GM21825 (cell line): ENCODE data around the gene TENT5C.
"Not testable (repeated sequence)": the region's sequence is repeated elsewhere in the genome, so short reads cannot be mapped to it uniquely, and the experiment has no call there.

Experiments used
- ATAC-seq: cut with Tn5 transposase; IDR thresholded peaks from one replicate; pipeline ENCODE4 v1.9.1; 2021; ENCODE audit warnings: mild to moderate bottlenecking, moderate library complexity; ENCODE audit not compliant: unreplicated experiment

The TENT5C gene

GRCh38 chr1:117605774-117606648, at the start of gene TENT5C:
Gene TENT5C, plus strand, starts transcription at chr1:117606048. Its CDS starts 16,821 bp downstream, at chr1:117622869.
- peak; percentile 88 for ATAC-seq

- no peak for ATAC-seq
Measured at GRCh38 chr1:117556341-117556740, 49.5 kb upstream of the TENT5C start.

- ATAC-seq = no peak
Measured at GRCh38 chr1:117556976-117557375, 48.9 kb upstream of the TENT5C start.

- ATAC-seq = not testable (repeated sequence)
Measured at GRCh38 chr1:117558451-117558850, 47.4 kb upstream of the TENT5C start.

DNA sequence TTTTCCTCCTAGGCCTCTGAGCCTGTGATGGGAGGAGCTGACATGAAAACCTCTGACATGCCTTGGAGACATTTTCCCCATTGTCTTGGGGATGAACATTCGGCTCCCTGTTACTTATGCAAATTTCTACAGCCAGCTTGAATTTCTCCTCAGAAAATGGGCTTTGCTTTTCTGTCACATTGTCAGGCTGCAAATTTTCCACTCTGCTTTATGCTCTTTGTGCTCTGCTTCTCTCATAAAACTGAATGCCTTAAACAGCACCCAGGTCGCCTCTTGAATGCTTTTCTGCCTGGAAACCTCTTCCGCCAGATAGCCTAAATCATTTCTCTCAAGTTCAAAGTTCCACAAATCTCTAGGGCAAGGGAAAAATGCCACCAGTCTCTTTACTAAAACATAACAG, 46.7 kb upstream of the TENT5C start:
- no peak for ATAC-seq

DNA sequence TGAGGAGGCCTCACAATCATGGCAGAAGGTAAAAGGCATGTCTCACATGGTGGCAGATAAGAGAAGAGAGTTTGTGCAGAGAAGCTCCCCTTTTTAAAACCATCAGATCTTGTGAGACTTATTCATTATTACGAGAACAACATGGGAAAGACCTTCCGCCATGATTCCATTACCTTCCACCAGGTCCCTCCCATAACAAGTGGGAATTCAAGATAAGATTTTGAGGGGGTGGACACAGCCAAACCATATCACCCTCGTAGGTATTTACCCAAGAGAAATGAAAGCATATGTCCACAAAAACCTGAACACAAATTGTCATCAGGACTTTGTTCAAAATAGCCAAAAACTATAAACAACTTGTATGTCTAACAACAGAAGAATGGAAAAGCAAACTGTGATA, 45.9 kb upstream of the TENT5C start:
- ATAC-seq = no peak

GRCh38 chr1:117561071-117561470, 44.8 kb upstream of the TENT5C start:
- no peak for ATAC-seq

DNA sequence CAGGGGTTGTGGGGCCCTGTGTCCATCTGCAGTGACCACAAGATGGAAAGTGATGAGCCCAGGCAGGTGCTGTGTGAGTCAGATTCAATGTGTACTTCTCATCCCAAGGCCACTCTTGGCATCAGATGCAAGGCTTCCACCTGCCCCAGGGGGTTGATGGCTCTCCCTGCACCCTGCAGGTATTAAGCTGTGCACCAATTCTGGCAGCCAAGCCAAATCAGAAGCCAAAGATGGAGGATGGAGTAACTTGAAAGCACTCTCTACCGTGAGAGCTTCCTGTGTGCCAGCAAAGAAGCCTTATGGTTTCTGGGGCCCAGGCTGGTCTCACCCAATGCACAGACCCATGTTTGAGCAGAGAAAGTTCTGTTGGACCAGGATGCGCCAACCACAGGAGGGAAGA, 44.3 kb upstream of the TENT5C start:
- ATAC-seq = no peak

DNA sequence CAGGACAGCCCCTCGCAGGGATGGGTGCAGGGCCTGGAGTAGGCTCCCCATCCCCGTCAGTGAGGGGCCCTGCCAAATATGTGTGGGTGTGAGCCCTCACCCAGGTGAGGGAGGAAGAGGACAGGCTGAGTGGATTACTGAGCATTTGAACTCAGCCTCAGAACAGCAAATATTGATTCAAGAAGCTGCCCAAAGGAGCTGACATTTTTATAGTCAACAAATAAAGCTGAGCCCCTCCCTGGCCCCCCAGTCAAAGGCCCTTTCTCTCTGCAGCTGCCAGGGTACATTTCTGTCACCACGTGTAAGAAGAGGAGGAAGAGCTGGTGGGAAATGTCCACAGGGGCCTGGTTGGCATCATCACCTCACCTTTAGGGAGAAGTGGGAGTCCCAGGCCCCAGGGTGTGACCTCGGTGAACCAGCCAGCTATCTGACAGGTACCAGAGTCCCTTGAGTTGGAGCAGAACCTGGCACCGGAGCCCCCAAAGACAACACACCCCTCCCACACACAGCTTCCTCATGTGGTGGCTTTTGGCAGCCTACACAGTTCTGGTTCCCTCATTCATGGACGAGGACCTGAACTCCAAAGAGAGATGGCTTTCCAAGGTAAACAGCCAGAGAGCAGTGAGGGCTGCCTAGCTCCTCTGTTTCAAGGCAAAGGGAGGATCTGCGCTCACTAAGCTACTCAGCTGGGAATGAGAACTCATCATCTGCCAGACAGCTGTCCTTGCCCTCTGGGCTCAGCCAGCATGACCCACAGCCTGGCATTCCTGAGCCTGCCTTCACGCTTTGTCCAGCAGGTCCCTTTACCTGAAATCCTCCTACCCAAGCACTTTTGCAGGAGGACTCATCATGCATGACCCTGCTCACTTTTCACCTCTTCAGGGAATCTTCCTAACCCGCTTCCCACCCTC, 43.0 kb upstream of the TENT5C start:
- ATAC-seq = no peak

DNA sequence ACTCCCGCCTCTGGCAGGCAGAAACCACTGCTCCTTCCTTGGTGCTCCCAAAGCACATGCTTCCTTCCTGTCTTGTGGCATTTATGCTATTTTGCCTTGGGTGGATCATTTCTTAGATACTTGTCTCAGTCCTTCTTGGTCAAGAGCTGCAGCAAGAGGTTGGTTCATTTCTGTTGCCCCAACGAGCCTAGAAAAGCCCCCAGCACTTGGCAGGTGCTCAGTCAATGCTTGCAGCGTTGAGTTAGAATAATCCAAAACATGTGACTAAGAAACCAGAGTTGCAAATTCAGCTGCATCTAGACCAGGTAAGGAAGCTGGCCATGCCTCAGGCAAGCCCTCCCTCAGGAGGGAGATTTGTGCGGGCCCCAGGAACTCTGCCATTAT, 42.4 kb upstream of the TENT5C start:
- ATAC-seq = no peak

DNA sequence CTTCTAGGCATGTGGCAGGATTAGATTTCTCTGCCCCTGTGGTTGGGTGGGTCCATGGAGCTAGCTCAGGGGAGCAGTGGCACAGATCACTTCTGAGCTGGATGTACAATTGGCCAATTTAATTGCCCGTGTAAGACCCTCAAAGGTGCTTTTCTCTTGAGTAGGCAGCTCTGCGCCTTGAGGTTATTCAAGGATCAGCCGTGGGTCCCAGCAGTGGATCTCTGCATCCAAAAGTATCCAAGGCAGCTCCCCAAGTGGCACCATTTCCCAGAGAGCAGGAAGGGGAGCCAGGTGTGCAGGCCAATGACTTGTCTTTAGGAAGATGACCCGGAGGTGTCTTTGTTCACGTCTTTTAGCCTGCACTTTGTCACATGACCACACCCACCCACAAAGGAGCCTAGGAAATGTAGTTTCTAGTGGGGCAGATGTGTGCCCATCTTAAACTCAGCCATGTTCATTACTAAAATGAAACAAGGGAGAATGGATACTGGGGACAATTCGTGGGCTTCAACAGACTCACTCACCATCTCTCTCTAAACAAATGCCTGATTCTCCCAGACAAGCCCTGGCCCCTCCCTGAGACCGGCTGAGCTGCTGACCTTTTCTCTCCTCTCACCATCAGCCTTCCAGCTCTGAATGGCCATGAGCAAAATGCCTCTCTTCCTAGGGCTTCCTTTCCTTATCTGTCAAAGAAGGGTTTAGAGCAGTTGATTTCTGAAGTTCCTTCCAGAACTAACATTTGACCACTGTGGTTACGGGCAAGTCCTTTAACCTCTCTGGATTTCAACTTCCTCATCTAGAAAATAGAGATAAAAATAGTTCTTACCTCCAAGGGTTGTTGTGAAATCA, 41.4 kb upstream of the TENT5C start:
- ATAC-seq = no peak

DNA sequence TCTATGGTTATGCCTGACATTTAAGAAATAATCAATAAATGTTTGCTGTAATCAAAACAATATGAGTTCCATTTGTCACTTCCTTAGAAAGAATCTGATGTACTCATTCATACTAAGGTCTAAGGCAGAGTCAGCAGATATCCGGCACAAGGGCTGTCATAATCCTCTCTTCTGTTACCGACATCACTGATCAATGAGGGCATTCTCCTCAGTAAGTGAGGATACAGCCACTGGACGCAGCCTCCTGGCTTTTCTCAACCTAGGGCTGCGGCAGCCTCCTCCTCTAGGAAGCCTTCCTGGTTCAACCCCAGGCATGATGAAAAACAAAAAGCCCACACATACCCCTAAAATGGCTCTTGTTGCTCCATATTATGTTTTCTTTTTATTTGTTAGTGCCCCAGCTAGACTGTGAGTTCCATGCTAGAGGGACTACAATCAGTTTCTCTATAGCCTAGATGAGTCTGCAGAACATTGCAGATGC, 40.7 kb upstream of the TENT5C start:
- no peak for ATAC-seq

- no peak for ATAC-seq
Measured at GRCh38 chr1:117565745-117566455, 39.9 kb upstream of the TENT5C start.

- no peak for ATAC-seq
Measured at GRCh38 chr1:117566556-117566955, 39.3 kb upstream of the TENT5C start.

- ATAC-seq = no peak
Measured at GRCh38 chr1:117567435-117567834, 38.4 kb upstream of the TENT5C start.

- no peak for ATAC-seq
Measured at GRCh38 chr1:117567976-117568375, 37.9 kb upstream of the TENT5C start.

GRCh38 chr1:117568999-117569398, 36.8 kb upstream of the TENT5C start:
- ATAC-seq = no peak

DNA sequence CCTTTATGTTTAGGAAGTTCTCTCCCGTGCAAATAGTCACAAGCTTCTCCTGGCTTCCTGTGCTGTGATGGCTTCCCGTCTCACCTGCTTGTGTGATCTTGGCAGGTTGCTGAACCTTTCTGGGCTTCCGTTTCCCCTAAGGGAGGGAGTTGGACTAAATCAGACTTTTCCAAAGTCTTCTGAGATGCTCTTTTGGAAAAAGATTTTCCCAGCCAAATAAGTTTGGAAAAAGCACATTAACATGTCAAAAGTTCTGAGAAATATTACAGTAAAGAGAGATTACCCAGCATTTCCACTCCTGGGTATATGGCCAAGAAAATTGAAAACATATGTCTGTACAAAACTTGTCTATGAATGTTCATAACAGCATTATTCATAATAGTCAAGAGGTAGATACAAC, 36.0 kb upstream of the TENT5C start:
- no peak for ATAC-seq

DNA sequence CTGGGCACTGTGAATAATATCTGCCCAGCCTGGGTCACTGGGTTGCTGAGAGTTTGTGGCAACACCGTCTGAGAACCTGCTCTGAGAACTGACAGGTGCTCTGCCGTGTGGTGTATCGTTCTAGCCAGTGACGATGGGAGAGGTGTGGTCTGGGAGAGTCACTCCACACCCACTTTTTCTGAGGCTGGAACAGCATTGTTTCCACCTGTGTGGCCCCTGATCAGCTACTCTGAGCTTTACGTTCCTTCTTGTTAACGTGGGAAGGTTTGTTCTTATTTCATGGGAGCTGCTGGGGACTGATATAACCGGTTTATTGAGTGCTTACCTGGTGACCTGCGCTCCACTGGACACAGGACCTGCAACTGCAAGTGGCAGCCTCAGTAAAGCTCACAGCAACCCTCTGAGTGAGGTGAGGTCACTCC, 34.8 kb upstream of the TENT5C start:
- no peak for ATAC-seq

DNA sequence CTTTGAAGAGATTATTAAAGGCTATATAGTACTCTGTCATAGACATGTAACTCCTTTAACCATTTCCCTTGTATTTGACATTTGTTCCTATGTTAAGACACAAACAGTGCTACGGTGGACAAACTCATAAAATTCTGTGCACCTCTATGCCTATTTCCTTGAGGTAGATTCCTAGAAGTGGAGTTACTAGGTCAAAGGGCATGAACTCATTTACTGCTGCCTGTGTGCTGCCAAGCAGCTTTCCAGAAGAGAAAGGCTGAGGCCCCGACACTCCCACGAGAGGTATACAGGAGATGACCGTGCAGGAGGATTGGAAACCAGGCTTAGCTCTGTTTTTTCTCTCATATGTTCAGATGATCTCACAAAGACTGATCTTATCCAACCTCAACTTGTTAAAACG, 34.4 kb upstream of the TENT5C start:
- ATAC-seq = no peak
